Measurements from ENCODE around the gene ACACA.
"Not testable (repeated sequence)": the region's sequence is repeated elsewhere in the genome, so short reads cannot be mapped to it uniquely, and the experiment has no call there.

ACACA gene

DNA sequence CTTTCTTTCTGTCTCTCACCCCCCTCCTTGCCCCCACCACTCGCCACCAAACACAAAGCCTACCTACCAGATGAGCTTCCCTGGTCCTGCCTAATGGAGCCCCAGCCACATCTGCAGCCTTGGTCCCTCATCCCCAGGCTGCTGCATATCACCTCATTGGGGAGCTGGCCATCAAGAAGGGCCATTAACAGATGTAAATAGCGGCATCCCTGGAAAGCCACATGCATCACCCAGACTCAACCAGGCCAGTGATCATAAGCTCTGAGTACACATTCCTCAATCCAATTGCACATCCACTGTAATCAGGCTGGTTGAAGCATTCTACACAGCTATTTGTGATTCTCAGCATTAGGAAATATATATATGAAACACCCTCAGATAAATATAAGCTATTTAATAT, 242.6 kb downstream of the ACACA start:
- DNase-seq = no peak

DNA sequence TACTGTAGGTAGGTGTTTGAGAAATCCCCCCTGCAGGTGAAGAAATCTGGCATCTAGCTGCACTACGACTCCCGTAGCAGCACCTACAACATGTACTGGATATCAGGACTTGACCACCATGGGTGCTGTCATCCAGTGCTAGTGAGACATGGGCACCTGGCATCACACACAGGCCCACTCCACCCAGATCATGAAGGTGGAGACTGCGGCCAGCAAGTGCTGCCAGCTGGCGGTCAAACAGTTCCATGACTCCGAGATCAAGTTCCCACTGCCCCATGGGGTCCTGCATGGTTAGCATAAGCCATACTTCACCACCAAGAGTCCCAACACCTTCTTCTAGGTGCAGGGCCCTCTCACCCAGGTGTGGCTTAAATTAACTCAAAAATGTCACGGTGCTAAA, 243.8 kb downstream of the ACACA start:
- DNase-seq = no peak

DNA sequence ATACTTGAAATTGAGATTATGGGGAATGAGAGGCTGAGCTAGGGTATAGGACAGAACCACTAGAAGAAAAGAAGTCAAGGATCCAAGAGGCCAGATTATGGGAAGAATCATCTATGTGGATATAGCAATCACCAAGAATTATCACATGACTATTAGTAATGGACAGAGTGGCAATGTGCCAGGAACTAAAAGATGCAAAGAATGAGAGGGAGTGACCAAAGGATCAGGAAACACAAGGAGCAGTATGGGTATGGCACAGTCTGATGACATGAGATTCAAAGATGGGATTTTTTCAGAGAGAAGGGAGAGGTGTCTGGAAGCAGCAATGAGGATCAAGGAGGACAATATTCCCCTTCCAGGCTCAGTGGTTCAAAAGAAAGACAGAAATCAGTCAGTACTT, 245.7 kb downstream of the ACACA start:
- no peak for DNase-seq

DNA sequence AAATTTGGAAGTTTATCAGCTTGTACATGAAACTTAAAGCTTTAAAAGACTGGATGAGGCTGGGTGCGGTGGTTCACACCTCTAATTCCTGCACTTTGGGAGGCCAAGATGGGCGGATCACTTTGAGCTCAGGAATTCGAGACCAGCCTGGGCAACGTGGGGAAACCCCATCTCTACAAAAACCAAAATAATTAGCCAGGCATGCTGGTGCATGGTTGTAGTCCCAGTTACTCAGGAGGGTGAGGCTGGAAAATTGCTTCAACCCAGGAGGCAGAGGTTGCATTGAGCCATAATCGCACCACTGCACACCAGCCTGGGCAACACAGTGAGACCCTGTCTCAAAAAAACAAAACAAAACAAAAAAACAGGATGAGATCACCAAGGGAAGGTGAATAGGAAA, 248.3 kb downstream of the ACACA start:
- no peak for DNase-seq

DNA sequence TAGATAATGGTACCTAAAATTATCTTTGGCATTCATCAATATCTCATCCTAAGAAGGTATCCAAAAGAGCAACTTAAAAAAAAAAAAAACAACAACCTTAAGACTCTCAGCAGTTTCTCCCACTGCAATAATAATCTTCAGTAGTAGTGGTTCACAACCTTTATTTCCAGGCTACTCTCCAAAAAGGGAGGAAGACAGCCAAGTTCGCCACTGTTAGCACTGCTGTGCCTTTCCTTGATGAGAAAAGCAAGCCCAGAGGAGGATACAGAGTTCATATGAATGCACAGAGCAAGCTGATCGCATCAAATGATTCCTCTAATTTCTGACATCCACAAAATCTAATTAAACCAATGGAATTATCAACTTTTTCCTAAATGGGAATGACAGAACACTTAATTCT, 258.5 kb downstream of the ACACA start:
- no peak for DNase-seq

DNA sequence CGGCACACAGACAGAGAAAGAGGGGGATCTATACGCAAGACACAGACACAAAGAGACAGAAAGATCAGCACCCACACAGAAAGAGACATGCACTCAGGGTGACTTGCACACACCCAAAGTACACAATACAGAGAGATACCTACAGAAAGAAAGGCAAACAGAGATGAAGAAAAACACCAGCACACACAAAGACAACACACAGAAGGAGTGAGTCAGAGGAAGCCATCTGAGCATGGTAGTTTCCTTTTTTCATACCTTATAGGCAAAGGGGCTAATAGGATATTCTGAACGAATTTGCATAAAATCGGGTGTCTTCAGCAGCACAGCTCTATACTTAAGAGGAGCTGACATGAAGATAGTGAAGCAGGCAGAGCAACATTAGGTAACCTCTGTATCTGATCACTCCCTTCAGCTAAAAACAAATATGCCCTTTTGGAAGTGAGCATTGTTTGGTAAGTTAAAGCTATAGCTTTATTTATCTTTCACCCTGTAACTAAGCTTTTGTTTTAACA, 259.3 kb downstream of the ACACA start:
- no peak for DNase-seq

DNA sequence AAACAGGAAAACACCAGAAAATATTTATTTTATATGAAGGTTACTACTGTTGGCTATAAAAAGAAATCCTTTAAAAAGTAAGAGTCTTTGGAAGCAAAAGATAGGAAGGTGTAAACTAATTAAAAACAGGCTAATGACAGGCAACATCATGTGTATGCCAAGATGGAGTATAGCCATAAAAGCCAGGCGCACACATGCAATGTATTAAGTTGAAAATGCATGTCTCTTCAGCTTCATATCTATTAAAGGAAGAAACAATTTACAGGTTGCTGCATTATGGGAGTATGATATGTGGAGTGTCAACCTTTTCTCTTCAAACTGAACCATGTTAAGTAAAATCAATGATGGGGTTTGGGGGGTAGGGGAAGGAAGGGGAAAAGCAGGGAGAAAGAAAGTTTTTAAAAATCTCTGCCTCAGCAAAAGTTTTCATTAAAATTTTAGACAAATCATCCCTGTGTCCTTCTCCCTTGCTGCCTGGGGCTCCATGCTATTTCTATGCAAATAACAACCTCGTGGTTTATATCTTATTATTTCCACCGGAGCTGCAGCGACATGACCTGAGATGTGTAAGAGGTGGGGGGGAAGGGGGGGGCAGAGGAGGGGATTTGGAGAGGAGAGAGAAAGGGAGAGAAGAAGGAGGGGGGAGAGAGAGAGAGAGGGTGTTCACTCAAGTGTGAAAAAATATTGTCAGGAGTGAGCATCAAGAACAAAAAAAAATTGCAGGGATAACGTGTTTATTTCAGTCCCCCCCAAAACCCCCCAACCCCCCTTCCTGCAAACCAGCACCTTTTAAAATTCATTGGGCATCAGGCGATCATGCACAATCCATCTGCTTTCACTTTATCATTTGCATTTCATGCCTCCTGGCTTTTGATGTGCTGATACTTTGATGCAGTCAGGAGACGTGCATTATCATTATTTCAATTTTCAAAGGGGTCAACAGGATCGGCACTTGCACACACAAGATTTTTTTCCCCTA, 260.3 kb downstream of the ACACA start:
- DNase-seq = no peak

DNA sequence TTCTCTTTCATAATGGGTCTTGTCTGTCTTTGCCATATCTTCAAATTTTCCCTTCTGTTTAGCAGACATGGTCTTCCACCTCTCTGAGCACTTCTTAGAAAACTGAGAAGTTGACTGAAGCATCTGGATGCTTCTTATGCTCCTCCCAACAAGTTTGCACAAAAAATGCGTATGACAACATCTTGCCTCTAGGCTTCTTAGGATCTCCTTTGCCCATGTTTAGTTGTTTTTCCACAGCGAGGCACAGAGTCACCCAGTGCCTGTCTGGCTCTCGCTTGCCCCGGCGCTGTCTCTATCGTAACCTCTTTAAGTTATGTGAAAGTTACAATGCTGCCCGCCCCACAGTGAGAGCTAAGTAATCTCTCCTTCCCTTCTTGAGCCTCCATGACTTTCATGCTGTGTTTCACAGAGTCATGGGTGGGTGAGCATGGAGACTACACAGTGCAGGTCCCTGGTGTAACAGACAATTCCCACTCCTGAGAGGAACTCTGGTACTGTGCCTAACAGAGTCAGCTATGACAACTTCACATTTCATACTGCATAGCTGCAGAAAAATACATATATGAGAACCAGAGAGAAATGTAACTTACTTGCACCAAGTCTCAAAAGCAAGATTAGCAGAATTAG, 262.4 kb downstream of the ACACA start:
- no peak for DNase-seq

DNA sequence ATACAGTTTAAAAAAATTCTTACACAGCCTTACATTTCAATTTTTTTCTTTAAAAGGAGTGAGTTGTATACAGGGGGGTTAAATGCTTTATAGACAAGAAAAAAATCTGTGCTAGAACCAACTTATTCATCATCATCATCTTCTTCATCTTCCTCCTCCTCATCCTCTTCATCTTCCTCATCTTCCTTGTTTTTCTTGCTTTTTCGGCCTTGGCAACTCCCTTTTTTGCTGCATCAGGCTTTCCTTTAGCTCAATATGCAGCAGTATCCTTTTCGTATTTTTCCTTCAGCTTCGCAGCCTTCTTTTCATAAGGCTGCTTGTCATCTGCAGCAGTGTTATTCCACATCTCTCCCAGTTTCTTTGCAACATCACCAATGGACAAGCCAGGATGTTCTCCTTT, 263.1 kb downstream of the ACACA start:
- not testable (repeated sequence) for DNase-seq

DNA sequence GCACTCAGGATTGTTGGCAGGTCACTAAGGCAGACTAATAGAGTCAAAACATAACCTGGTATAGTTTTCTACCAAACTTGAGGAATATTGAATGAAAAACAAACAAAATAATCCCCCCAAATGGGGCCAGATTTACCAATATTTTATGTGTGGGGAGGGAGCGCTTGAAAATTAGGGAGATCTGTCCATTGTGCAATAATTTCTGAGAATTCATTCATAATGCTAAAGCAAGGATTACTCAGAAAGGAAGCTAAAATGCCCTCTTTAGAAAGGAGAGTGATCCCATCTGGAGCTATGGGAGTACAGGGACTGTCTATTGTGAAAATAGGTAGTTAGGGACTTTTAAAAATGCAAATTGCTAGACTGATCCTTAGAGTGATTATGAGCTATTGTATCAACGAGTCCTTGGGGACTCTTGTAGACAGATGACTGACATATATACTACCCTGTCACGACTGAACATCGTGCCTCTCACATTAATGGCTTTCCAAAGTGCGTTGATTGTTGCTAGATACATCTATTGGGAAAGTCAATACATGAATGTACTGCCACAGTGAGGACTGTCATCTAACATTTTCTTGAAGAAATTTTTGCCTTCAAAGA, 264.2 kb downstream of the ACACA start:
- no peak for DNase-seq

DNA sequence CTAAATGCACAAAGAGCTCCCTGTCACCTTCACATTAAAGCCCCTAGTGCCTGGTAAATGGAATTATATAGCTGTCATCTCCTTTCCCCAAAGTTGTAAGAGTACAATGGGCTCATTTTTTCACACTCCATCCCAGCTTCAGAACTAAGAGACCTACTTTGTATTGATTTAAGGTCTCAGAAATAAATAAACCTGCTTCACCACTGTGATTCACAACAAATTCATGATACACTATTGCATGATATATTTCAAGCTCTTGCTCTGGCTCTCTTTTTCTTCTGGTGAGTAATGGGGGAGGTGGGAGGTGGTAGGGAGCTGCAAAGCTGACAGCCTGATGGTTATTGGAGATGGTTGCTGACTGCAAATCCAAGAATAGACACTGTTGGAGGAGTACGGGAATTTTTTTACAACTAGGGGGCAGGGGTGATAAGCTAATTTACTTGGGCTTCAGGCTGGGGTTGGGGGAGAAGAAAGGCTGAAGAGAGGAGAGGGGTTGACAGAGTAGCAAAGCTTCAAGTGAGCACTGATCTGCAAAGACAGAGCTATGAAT, 268.0 kb downstream of the ACACA start:
- DNase-seq = no peak

DNA sequence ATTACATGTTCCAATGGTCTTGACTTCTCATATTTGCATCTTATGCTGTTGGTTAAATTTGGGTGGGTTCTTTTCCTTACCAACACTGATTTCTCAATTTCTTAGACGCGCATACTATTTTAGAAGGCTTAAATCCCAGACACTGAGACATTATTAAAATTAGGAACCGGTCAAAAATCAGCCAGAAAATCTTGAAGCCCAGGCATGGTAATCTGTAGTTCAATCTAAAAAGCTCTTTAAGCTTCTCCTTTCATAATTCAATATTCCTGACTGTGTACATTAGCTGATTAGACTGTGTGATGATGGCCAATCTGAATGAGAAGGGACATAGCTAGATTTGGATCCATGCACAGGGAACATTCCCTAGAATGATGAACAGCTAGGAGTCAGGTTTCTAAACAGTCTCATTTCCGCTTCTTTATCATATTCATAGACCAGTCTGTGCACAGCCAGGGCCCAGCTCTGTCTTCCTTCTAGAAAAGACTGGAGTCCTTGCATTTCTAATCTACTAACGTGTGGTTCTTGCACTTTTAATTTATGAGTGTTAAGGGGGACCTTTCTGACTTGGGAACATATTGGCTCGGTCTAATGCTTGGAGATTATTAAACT, 268.6 kb downstream of the ACACA start:
- no peak for DNase-seq

DNA sequence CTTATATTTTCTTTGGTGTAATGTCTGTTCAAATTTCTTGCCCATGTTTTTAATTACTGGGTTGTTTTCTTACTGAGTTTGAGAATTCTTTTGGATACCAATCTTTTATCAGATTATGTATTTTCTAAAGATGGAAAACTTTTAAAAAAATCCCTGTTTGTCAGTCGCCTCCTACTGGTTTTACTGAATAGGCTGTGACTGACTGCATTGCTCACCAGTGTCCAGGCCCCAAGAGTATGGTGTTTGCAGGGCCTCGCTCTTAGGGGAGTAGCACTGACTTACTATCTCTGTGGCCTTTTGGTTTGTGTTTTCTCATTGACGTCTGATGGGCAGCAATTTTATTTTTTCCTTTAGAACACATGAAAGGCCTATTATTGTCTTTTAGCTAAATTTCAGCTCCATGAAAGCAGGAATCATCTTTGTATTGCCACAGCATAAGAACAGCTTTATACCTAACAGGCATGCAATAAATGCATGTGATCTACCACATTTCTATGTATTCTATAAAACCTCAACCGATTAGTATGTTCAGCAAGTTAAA, 269.5 kb downstream of the ACACA start:
- DNase-seq = no peak

DNA sequence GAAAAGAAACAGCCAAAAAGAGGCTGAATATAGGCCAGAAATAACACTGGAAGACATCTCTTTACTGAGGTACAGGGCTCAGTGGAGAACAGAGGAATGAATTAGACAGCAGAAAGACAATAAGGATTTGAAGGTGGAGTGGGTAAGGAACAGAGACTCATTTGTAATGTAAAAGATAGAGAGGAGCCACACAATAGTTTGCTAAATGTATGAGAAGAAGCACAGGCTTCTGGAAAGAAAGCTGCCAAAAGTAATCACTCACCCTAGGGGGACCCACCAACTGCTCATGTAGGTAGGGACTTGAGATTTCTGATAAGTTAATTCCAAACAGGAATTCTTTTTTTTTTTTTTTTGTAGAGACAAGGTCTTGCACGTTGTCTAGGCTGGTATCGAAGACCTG, 271.1 kb downstream of the ACACA start:
- DNase-seq = no peak

DNA sequence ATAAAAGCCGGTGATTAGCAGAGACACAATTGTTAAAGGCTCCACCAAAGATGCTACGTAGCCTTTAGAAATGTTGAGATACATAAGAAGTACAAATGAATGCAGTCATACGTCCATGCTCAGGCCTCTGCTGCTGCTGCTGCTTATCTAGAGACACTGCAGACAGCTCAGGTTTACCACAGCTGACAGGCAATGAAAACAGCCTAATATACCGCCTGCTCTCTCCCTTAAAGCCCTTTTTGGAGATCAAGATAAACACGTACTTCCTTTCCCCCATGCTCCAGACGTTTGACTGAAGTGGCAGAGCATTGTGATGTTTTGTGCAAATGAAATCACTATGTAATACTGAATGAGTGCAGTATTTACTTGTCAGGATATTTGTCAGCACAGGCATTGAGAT, 272.6 kb downstream of the ACACA start:
- DNase-seq = no peak

DNA sequence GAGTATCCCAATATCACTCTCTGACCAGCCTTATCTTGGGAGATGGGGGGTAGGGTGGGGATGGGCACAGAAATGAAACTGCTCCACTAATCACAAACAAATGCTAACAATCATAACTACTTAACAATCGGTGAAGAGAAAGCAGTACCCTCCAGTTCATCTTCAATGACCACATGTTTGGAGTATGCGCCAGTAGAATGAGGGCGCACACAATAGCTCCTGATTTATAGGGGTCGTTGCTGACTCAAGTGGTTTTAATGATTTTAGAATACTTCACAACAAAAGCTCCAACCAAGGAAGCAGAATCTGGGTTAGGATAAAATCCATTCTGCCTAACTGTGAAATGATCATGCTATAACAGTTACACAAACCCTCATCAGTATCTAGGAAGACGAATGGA, 273.5 kb downstream of the ACACA start:
- no peak for DNase-seq

DNA sequence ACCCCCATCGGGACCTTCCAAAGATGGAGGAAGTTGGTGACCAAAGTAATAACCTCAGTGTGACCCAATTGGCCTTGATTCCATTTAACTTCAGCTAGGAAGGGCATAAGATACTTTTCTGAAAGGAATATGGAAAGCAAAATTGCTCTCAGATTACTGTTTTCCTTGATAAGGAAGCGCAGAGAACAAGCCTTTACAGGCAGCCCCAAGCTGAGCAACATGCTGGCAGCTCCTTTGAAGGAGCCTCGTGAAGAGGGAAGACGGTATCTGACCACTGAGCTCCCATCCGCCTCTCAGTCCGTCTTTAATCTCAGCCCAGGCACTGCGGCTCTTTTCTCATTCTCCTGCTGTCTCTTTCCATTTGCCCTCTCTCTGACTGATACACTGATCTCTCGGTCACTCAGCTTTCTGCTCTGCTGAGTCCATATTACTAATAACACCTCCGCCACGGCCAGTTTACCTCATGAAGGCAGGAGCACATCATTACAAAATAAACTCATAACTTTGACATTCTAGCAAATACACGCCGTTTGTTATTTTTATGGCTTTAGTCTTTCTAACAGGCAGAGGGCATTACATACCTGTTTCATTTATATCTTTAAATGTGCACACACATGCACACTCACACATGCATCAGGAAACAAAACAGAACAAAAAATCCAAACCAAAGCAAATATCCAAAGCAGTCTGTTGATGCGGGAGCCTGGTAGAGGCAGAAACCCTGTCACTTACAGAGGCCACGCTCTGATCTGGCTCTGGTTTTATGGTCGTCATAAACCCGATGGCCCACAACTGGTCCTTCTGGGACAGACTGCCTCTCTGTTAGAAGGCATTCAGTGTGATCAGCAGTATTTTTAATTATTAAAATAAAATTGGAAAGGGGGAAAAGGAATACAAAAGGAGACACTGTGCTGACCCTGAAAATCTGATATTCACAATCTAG, 274.7 kb downstream of the ACACA start:
- no peak for DNase-seq

DNA sequence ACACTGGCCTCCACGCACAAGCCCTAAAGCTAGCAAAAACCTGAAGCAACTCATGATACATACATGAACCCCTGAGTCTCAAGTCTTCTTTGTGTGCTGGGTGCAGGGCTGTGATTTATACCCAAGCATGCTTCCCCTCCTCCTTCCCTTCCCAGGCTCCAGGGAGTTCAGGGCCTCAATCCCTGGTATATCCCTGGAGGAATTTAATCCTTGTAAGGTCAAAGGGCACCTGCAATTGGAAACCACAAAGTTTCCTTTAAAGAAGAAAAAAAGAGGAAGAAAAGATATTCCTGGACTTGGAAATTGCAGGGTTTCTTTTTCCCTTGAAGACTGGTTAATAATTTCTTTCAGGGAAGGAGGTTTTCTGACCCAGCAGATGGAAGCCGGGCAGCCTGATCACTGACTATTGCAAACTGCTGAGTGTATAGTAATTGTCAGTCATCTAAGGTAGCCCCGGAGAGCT, 275.6 kb downstream of the ACACA start:
- no peak for DNase-seq

DNA sequence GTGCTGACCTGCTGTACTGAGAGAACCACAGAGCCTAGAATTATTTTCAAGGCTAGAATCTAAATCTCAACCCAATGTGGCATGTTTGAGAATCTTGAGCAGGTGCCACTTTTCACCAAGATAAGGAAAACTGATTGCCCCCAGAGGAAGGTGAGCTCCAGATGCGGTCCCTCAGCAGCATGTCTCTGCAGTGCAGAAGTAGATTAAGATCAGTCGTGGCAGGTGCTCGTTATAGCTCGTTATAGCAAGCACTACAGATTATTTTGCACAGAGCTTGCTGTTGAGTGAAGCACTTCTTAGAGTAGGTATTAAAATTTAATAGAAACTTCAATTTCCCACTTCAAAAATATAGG, 281.8 kb downstream of the ACACA start:
- DNase-seq = no peak

DNA sequence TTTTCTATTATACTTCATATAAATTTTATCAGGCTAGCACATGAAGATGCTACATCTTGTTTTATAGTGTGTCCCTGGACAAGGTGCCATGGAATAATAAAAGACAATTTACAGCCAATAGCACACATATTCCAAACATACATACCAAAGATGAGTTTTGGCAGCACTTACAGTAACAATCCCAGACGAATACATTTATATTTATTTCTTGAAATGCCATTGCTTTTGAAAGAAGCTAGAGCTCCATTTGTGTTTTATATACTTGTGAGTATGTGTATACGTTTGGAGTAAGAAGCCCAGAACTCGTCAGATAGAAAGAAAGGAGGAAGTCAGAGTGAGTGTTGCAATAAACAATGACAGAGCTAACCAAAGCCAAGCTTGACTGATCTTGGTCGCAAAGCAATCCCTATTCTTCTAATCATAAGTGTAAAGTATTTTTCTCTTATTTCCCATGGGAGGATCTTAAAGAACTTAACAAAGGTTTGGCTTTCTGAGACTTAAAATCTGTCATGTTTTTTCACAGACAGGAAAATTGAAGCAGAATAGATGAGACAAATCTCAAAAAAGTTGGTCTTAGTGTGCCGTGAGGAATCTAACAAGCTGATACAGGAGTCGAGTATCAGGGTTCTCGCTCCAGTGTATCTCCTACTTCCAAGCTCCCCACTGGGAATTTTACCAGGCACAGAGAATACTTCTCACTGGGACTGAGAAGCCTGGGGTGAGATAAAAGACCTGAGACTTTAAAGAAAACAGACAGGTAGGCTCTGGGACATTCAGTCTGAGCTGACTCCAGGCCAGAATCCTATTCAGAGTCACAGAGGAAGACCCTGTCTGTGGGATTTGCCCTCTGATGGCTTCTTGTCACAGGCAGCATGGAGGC, 282.5 kb downstream of the ACACA start:
- no peak for DNase-seq
